ENCODE data around the gene OSBPL6.
"Not testable (repeated sequence)": the region's sequence is repeated elsewhere in the genome, so short reads cannot be mapped to it uniquely, and the experiment has no call there.

OSBPL6 gene

DNA sequence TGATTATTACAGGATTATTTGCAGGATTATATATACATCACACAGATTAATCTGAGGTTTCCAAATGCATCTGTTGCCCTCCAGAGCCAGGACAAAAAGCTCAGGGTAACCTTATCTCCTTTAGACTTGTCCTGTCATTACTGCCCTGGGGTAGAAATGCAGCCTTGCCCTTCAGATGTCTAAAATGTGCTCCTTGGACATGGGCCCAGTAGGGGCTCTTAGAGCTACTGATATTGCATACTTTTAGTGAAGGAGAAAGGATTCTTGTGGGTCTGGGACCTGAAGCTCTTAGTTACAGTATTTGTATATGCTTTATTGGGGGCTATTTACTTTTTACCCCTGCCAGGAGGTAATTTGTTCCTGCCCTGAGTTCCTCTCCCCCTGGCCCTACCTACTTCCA is 200.5 kb downstream of the OSBPL6 start:
- no peak for DNase-seq (ENCODE audit: low read depth in 1 of 2, low spot score in 1 of 2)

GRCh38 chr2:178395295-178395694 is 201.0 kb downstream of the OSBPL6 start:
- no peak for DNase-seq (ENCODE audit: low read depth in 1 of 2, low spot score in 1 of 2)

DNA sequence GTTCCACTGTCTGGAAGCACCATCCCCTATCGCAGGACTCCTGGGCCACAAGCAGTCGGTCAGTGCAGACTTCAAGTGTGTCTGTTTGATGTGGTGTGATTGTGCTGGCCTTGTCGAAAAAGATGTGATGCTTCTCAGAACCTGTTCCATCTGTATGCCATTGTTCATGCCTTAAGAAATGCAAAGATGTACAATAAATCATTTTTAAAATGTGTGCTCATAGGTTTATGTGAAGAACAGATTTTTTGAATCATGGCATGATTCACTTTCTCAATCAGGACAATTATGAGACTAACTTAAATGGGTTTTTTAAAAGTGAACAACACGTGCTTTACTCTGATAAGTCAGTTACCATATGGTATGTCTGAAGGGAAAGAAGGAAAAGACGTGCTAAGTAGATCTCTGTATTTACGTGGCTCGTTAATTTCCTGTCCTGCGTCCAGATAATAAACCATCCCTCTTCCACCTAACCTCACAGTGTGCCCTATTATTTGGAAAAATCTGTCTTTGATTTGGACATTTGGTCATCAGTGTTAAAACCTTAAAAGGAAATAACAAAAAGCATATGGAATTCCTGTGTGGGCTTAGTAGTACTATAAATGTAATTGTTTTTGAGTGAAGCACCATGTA is 201.7 kb downstream of the OSBPL6 start:
- DNase-seq (ENCODE audit: low read depth in 1 of 2, low spot score in 1 of 2): no peak

GRCh38 chr2:178397002-178397605 is 202.8 kb downstream of the OSBPL6 start:
- no peak for DNase-seq (ENCODE audit: low read depth in 1 of 2, low spot score in 1 of 2)

GRCh38 chr2:178401994-178402437 is 207.7 kb downstream of the OSBPL6 start:
- no peak for DNase-seq (ENCODE audit: low read depth in 1 of 2, low spot score in 1 of 2)

- DNase-seq (ENCODE audit: low read depth in 1 of 2, low spot score in 1 of 2): no peak
Measured at GRCh38 chr2:178403671-178404306, 209.5 kb downstream of the OSBPL6 start.

DNA sequence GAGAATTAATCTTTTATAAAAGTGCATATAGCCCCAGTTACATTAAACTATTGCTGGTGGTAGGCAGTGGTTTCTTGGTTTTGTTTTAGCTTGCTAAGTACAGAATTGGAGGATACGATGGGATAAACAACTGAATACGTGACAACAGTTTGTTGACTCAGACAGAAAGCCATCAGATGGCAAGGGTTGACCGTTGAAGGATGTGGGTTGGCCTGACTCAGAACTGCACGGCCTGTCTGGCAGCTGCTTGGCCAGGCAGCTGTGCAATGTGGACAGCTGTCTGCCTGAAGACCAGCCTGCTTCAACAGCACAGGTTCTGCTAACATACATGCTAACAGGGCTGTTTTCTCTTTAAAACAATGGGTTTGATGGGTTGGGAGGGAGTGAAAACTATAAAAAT is 210.1 kb downstream of the OSBPL6 start:
- DNase-seq (ENCODE audit: low read depth in 1 of 2, low spot score in 1 of 2): no peak

DNA sequence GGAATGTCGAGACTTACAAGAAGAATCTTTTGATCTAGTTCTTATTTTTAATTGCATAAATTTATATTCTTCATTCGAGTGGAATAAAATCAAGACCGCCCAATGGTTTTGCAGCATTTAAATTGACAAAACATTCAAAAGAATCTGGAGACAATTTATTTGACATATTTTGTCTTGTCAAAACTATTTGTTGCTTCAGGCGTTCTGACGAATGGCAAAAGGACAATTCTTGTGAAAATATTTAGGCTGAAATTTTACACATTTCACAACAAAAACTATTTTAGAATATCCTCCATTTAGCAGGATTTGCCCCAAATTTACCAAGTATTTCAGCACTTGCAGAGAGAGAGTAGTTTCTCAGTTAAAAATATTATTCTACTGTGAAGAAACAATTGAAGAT is 214.9 kb downstream of the OSBPL6 start:
- no peak for DNase-seq (ENCODE audit: low read depth in 1 of 2, low spot score in 1 of 2)

GRCh38 chr2:178412047-178412446 is 217.7 kb downstream of the OSBPL6 start:
- no peak for DNase-seq (ENCODE audit: low read depth in 1 of 2, low spot score in 1 of 2)

- not testable (repeated sequence) for DNase-seq (ENCODE audit: low read depth in 1 of 2, low spot score in 1 of 2)
Measured at GRCh38 chr2:178412453-178412852, 218.1 kb downstream of the OSBPL6 start.

DNA sequence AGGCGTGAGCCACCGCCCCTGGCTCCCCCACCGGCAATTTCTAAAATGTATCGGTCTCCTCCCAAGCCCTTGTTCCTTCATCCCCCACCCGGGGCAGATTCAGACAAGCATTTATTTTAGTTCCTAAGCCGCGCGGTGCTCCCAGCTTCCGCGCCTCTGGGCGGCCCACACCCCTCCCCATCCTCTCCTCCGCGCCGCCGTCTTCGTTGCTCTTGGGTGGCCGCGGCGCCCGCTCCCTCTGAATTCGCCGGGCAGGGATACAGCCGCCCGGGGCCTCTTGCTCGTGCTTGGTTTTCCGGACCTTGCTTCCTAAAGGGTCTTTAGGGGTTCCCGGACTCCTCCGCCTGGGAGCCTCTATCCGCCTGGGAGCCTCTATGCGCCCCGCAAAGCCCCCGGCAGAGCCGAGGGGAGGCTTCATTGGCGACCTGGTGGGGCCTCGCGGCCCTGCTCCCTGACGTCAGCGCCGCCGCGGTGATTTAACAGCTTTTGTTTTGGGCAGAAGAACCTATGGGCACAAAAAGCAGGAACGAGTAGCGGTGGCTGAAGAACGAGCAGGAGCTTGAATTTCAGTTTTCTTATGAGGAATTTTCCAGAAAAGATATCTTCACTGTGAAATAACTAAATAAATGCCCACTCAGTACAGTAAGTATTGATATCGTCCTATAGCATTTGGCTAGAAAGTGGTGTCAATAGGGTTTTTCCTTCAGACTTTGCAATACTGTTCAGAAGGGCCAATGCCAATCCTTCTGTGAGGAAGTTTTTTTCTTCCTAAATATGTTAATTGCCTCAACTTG is 219.4 kb downstream of the OSBPL6 start:
- peak; percentile 50 to 57 for DNase-seq (ENCODE audit: low read depth in 1 of 2, low spot score in 1 of 2)

DNA sequence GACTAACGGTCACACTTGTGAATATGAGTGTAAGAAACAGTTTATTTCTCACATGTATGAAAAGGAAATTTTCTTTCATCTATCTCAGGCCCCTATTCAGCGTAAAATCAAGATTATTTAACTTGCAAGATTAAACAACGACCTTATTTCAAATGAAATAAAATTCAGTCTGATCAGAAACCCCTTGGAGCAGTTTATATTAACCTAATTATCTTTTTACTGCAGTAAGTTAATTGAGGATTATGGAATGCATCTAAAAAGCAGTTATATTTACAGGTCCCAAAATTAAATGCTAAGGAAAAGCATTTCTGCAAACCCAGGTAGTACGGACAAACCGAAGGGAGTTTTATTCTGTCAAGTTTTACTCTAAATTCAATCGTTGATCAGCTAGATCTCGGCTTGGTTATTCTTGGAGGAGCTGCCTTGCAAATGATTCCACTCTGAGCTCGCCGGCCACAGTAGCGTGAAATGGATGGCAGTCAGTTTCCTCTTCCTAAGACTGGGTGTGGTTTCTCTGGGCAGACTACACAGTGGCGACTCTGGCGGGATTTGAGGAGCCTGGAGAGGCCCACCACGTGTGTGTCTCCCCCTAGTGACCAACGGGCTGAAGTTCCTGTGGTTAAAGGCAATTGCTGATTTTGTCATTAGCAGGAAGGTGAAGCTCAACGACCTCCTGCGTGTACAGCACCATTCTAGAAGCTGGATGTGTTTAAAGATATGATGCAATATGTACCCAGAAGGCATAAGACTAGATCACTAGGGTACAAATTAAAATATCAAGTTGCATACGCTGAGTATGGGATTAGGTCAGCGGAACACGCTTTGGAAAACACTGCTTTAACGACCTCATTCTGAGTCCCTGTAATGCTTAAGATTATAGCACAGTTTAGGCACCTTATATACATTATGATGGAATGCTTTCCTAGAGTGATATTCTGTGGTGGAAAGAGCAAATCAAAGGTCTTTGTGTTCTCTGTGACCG is 220.2 kb downstream of the OSBPL6 start:
- DNase-seq (ENCODE audit: low read depth in 1 of 2, low spot score in 1 of 2): peak; percentile 47 to 68

DNA sequence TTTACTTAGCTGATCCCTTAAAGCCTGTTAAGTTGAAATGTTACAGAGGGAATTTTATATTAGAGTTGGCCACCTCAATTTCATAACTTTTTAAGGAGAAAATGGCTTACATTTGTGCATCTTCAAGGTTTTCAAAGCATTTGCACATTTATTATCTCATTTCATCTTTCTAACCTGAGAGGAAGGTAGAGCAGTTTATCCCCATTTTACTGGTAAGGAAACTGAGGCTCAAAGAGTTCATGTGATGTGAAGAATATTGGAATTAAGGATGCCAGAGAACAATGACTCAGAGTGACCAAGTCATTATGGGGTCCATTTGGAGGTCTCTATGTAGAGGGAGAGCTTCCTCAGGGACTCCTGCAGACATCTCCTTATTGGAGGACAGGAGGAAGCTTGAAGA is 221.7 kb downstream of the OSBPL6 start:
- DNase-seq (ENCODE audit: low read depth in 1 of 2, low spot score in 1 of 2): no peak

DNA sequence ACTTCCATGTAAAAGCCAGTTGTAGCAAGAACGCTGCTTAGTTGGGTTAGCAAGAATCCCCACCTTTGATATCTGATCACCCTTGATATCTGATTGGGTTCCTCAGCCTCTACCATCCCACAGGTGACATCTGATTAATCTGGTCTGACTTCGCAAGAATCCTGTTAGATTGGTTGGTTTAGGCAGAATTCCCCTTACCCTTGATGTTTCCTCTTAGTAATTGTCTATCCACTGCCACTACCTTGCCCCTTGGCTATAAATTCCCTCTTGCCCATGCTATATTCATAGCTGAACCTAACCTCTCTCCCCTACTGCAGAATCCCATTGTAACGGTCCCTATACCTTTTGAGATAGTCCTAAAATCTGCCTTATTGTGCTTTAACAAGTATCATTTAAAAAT is 223.6 kb downstream of the OSBPL6 start:
- no peak for DNase-seq (ENCODE audit: low read depth in 1 of 2, low spot score in 1 of 2)

- DNase-seq (ENCODE audit: low read depth in 1 of 2, low spot score in 1 of 2): no peak
Measured at GRCh38 chr2:178418426-178418825, 224.1 kb downstream of the OSBPL6 start.

DNA sequence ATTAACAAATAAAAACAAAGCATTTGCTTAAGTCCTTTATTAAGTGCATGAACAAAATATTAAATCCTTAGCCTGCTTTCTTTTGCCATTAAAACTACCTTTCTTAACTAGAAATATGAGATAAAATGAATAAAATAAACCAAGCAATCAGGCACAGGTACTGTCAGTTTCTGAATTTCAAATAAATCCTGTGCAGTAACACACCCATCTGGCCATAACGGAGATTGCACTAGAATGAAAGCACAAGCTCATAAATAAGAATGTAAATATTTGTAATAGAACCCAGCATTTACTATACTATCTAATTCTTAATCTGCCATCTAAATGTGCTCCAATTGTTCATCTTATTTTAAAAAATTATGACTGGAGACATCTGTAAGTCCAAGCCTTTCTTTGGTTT is 224.8 kb downstream of the OSBPL6 start:
- no peak for DNase-seq (ENCODE audit: low read depth in 1 of 2, low spot score in 1 of 2)

DNA sequence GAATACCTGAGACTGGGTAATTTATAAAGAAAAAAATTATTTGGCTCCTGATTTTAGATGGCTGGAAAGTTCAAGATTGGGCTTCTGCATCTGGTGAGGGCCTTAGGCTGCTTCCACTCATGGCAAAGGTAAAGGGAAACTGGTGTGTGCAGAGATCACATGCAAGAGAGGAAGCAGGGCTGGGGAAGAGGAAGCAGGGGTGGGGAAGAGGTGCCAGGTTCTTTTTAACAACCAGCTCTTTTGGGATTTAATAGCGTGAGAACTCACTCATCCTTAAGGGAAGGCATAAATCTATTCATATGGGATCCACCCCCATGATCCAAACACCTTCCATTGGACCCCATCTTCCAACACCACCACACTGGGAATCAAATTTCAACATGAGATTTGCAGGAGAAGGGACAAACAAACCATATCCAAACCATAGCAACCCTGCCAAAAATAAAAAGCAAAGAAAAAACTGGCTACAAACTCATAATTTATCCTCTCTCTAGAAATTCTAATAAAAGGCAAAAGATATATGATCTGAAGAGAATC is 226.2 kb downstream of the OSBPL6 start:
- no peak for DNase-seq (ENCODE audit: low read depth in 1 of 2, low spot score in 1 of 2)

DNA sequence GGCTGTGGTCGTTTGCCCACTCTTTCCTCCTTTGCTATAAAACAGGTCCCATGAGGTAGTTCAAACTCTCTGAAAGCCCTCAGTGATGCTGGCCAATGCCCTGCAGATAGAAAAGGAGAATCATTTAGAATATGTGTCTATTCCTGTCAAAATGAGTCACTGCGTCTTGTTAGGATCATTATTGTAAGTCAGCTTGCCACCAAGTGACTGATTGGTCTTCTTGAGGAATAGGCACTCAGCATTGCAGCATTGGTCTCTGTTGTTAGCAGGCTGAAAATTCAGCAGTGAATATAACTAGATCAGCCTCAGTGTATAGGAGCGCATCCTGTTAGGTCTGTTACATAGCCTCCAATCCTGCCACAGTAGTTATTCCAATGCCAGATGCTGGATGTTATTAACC is 227.8 kb downstream of the OSBPL6 start:
- no peak for DNase-seq (ENCODE audit: low read depth in 1 of 2, low spot score in 1 of 2)

GRCh38 chr2:178423746-178424145 is 229.4 kb downstream of the OSBPL6 start:
- DNase-seq (ENCODE audit: low read depth in 1 of 2, low spot score in 1 of 2): not testable (repeated sequence)

DNA sequence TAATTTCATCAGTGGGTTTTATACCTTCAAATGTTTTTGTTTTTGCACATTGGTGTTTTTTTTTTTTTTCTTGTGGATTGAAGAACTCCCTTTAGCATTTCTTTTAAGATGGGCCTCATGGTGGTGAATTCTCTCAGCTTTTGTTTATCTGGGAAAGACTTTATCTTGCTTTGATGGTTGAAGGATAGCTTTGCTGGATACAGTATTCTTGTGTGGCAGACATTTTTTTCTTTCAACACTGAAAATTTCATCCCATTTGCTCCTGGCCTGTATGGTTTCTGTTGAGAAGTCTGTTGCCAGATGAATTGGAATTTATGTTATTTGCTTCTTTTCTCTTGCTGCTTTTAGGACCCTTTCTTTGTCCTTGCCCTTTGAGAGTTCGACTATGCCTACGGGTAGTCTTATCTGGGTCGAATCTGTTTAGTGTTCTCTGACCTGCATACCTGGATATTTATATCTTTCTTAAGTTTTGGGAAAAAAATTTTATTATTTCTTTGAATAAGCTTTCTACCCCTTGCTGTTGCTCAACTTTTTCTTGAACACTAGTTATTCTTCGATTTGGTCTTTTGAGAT is 231.0 kb downstream of the OSBPL6 start:
- DNase-seq (ENCODE audit: low read depth in 1 of 2, low spot score in 1 of 2): no peak

All from activated CD4-positive, alpha-beta T cell treated with anti-CD3 and anti-CD28 coated beads, Interleukin-2, amount 50 U/mL, for 24 hours (primary cell).